ENCODE results near the gene CCDC91. TPM values are rescaled to one million over a fixed set of nuclear protein-coding genes. Genes with fewer than 3 reads are reported as not detected.
A peak's percentile ranks its signal among the peaks of the same experiment; 100 is the strongest.

The CCDC91 gene
- total RNA-seq, 1 experiment from 2014 or later: 15.7 TPM

DNA sequence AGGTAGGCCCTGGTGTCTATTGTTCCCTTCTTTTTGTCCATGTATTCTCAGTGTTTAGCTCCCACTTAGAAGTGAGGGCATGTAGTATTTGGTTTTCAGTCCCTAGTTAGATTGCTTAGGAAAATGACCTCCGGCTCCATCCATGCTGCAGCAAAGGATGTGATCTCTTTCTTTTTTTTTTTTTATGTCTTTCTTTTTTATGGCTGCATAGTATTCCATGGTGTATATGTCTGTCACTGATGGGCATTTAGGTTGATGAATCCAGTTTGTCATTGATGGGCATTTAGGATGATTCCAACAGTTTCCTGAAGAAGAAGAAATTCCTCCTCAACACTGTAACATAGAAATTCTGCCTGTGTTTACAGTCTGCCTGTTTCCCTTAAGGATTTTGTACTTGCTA, 231.1 kb downstream of the CCDC91 start (continued):
- TF ChIP-seq ZNF138 (CRISPR knock-in tag; conservative IDR thresholded peaks at IDR 0.05) (no peak), SMAD3 (CRISPR knock-in tag; IDR thresholded peaks at IDR 0.05; ENCODE audit: borderline replicate concordance) (no peak), SMAD4 (CRISPR knock-in tag; IDR thresholded peaks at IDR 0.05) (no peak), GRHL2 (CRISPR knock-in tag; IDR thresholded peaks at IDR 0.05; ENCODE audit: insufficient replicate concordance, severe bottlenecking) (no peak), ZNF317 (CRISPR knock-in tag; IDR thresholded peaks at IDR 0.05; ENCODE audit: borderline replicate concordance, low read depth) (no peak)

GRCh38 chr12:28424965-28425364, 234.7 kb downstream of the CCDC91 start:
- DNase-seq (ENCODE audit: low spot score): no peak
- peaks cover 15% of the 10 kb centered on the region for H3K4me1 Mint-ChIP-seq
- H3K27ac Mint-ChIP-seq: no peak overlapping the region
- H3K27me3 Mint-ChIP-seq (ENCODE audit: low read depth): no peaks in the 10 kb centered on the region
- H3K9me3 Mint-ChIP-seq: peaks cover 13% of the 10 kb centered on the region
- CTCF ChIA-PET: no interaction called here
- ATAC-seq: peak; percentile 38
- H3K36me3 Mint-ChIP-seq: peaks cover 5% of the 10 kb centered on the region
- no peak overlapping the region for H3K4me3 Mint-ChIP-seq
- POLR2A ChIA-PET: no interaction called here
- TF ChIP-seq, protein P1, sequence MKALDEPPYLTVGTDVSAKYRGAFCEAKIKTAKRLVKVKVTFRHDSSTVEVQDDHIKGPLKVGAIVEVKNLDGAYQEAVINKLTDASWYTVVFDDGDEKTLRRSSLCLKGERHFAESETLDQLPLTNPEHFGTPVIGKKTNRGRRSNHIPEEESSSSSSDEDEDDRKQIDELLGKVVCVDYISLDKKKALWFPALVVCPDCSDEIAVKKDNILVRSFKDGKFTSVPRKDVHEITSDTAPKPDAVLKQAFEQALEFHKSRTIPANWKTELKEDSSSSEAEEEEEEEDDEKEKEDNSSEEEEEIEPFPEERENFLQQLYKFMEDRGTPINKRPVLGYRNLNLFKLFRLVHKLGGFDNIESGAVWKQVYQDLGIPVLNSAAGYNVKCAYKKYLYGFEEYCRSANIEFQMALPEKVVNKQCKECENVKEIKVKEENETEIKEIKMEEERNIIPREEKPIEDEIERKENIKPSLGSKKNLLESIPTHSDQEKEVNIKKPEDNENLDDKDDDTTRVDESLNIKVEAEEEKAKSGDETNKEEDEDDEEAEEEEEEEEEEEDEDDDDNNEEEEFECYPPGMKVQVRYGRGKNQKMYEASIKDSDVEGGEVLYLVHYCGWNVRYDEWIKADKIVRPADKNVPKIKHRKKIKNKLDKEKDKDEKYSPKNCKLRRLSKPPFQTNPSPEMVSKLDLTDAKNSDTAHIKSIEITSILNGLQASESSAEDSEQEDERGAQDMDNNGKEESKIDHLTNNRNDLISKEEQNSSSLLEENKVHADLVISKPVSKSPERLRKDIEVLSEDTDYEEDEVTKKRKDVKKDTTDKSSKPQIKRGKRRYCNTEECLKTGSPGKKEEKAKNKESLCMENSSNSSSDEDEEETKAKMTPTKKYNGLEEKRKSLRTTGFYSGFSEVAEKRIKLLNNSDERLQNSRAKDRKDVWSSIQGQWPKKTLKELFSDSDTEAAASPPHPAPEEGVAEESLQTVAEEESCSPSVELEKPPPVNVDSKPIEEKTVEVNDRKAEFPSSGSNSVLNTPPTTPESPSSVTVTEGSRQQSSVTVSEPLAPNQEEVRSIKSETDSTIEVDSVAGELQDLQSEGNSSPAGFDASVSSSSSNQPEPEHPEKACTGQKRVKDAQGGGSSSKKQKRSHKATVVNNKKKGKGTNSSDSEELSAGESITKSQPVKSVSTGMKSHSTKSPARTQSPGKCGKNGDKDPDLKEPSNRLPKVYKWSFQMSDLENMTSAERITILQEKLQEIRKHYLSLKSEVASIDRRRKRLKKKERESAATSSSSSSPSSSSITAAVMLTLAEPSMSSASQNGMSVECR (CRISPR knock-in tag; IDR thresholded peaks at IDR 0.05; ENCODE audit: borderline replicate concordance): no peak
- TF ChIP-seq NFE2L1 (CRISPR knock-in tag; IDR thresholded peaks at IDR 0.05): no peak
- TF ChIP-seq, protein P2, sequence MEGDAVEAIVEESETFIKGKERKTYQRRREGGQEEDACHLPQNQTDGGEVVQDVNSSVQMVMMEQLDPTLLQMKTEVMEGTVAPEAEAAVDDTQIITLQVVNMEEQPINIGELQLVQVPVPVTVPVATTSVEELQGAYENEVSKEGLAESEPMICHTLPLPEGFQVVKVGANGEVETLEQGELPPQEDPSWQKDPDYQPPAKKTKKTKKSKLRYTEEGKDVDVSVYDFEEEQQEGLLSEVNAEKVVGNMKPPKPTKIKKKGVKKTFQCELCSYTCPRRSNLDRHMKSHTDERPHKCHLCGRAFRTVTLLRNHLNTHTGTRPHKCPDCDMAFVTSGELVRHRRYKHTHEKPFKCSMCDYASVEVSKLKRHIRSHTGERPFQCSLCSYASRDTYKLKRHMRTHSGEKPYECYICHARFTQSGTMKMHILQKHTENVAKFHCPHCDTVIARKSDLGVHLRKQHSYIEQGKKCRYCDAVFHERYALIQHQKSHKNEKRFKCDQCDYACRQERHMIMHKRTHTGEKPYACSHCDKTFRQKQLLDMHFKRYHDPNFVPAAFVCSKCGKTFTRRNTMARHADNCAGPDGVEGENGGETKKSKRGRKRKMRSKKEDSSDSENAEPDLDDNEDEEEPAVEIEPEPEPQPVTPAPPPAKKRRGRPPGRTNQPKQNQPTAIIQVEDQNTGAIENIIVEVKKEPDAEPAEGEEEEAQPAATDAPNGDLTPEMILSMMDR (IDR thresholded peaks at IDR 0.05): no peak
- TF ChIP-seq, protein P3, sequence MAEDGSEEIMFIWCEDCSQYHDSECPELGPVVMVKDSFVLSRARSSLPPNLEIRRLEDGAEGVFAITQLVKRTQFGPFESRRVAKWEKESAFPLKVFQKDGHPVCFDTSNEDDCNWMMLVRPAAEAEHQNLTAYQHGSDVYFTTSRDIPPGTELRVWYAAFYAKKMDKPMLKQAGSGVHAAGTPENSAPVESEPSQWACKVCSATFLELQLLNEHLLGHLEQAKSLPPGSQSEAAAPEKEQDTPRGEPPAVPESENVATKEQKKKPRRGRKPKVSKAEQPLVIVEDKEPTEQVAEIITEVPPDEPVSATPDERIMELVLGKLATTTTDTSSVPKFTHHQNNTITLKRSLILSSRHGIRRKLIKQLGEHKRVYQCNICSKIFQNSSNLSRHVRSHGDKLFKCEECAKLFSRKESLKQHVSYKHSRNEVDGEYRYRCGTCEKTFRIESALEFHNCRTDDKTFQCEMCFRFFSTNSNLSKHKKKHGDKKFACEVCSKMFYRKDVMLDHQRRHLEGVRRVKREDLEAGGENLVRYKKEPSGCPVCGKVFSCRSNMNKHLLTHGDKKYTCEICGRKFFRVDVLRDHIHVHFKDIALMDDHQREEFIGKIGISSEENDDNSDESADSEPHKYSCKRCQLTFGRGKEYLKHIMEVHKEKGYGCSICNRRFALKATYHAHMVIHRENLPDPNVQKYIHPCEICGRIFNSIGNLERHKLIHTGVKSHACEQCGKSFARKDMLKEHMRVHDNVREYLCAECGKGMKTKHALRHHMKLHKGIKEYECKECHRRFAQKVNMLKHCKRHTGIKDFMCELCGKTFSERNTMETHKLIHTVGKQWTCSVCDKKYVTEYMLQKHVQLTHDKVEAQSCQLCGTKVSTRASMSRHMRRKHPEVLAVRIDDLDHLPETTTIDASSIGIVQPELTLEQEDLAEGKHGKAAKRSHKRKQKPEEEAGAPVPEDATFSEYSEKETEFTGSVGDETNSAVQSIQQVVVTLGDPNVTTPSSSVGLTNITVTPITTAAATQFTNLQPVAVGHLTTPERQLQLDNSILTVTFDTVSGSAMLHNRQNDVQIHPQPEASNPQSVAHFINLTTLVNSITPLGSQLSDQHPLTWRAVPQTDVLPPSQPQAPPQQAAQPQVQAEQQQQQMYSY (CRISPR knock-in tag; IDR thresholded peaks at IDR 0.05): no peak

- H3K4me3 Mint-ChIP-seq: no peak overlapping the region
- TF ChIP-seq NR2C2 (CRISPR knock-in tag; IDR thresholded peaks at IDR 0.05): no peak
- no peak for TF ChIP-seq ZNF219 (CRISPR knock-in tag; IDR thresholded peaks at IDR 0.05; ENCODE audit: borderline replicate concordance)
- TF ChIP-seq, protein P4, sequence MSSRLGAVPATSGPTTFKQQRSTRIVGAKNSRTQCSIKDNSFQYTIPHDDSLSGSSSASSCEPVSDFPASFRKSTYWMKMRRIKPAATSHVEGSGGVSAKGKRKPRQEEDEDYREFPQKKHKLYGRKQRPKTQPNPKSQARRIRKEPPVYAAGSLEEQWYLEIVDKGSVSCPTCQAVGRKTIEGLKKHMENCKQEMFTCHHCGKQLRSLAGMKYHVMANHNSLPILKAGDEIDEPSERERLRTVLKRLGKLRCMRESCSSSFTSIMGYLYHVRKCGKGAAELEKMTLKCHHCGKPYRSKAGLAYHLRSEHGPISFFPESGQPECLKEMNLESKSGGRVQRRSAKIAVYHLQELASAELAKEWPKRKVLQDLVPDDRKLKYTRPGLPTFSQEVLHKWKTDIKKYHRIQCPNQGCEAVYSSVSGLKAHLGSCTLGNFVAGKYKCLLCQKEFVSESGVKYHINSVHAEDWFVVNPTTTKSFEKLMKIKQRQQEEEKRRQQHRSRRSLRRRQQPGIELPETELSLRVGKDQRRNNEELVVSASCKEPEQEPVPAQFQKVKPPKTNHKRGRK (CRISPR knock-in tag; IDR thresholded peaks at IDR 0.05; ENCODE audit: borderline replicate concordance): no peak
- no peak for TF ChIP-seq ZMAT4 (CRISPR knock-in tag; IDR thresholded peaks at IDR 0.05)
- TF ChIP-seq, protein P5, sequence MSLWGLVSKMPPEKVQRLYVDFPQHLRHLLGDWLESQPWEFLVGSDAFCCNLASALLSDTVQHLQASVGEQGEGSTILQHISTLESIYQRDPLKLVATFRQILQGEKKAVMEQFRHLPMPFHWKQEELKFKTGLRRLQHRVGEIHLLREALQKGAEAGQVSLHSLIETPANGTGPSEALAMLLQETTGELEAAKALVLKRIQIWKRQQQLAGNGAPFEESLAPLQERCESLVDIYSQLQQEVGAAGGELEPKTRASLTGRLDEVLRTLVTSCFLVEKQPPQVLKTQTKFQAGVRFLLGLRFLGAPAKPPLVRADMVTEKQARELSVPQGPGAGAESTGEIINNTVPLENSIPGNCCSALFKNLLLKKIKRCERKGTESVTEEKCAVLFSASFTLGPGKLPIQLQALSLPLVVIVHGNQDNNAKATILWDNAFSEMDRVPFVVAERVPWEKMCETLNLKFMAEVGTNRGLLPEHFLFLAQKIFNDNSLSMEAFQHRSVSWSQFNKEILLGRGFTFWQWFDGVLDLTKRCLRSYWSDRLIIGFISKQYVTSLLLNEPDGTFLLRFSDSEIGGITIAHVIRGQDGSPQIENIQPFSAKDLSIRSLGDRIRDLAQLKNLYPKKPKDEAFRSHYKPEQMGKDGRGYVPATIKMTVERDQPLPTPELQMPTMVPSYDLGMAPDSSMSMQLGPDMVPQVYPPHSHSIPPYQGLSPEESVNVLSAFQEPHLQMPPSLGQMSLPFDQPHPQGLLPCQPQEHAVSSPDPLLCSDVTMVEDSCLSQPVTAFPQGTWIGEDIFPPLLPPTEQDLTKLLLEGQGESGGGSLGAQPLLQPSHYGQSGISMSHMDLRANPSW (CRISPR knock-in tag; conservative IDR thresholded peaks at IDR 0.05; ENCODE audit: low read depth): no peak
- no peak for TF ChIP-seq TEAD1 (CRISPR knock-in tag; IDR thresholded peaks at IDR 0.05)
- no peak for TF ChIP-seq ZBTB43 (CRISPR knock-in tag; IDR thresholded peaks at IDR 0.05)
- no peak for TF ChIP-seq IRF2 (CRISPR knock-in tag; IDR thresholded peaks at IDR 0.05; ENCODE audit: borderline replicate concordance, low read depth)
Observed at GRCh38 chr12:28425526-28425925, 235.3 kb downstream of the CCDC91 start.

More at GRCh38 chr12:28425526-28425925, 235.3 kb downstream of the CCDC91 start:
- H3K36me3 Mint-ChIP-seq: peaks cover 5% of the 10 kb centered on the region
- POLR2A ChIA-PET: no interaction called here
- ATAC-seq (no peak), DNase-seq (ENCODE audit: low spot score) (no peak)
- H3K9me3 Mint-ChIP-seq: peaks cover 13% of the 10 kb centered on the region
- CTCF ChIA-PET: no interaction called here
- peaks cover 15% of the 10 kb centered on the region for H3K4me1 Mint-ChIP-seq
- H3K27ac Mint-ChIP-seq: peak overlapping the region; percentile 58; the same call in 1 of the 2 replicates
- no peaks in the 10 kb centered on the region for H3K27me3 Mint-ChIP-seq (ENCODE audit: low read depth)
